Measurements from ENCODE around the gene ANKRD40. TPM values are rescaled to one million over a fixed set of nuclear protein-coding genes. Genes with fewer than 3 reads are reported as not detected.

ANKRD40 gene
- total RNA-seq, 1 donor from 2014 or later: 47.0 TPM

DNA sequence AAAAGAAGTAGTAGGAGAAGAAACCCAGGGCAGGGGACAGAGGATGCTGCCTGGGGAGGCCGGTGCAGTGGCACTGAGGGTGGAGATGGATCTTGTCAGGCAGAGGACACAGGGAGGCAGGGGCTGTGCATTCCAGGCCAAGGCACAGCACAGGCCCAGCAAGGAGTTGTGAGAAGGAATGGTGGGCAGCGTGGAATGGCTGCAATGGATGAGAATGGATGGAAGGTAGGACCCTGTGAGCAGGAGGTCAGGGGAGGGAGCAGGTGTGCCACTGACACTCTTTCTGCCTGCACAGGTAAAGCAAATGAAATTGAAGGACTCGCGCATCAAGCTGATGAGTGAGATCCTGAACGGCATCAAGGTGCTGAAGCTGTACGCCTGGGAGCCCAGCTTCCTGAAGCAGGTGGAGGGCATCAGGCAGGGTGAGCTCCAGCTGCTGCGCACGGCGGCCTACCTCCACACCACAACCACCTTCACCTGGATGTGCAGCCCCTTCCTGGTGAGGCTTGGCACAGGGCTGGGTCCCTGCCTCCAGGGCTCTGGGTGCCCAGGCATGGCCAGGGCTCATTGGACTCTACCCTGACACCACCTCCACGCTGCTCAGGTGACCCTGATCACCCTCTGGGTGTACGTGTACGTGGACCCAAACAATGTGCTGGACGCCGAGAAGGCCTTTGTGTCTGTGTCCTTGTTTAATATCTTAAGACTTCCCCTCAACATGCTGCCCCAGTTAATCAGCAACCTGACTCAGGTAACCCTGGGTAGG, 40.3 kb downstream of the ANKRD40 start:
- Mint-ChIP-seq H3K36me3 (ENCODE audit: low read depth) (no peaks in the 10 kb centered on the region), H3K27me3 (ENCODE audit: insufficient read depth) (peaks cover 2% of the 10 kb centered on the region), H3K4me3 (no peak overlapping the region), H3K9me3 (no peaks in the 10 kb centered on the region), H3K27ac (no peak overlapping the region), H3K4me1 (ENCODE audit: low read depth) (peaks cover 8% of the 10 kb centered on the region)
- intact Hi-C loops (cut with micrococcal nuclease): no loop called here
- DNase-seq (ENCODE audit: low spot score): no peak

DNA sequence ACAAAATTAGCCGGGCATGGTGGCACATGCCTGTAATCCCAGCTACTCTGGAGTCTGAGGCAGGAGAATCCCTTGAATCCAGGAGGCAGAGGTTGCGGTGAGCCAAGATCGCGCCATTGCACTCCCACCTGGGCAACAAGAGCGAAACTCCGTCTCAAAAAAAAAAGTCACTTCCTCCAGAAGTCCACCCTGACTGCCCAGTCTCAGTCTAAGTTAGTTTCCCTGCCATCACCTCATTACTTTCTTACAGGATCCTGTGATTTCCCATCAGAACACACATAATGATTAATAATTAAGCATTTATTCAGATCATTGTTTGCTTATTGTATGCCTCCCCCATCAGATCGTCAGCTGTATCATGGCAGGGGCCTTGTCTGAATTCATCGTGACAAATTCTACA, 41.4 kb downstream of the ANKRD40 start:
- intact Hi-C loops (cut with micrococcal nuclease): no loop called here
- DNase-seq (ENCODE audit: low spot score): no peak
- no peak overlapping the region for H3K4me3 Mint-ChIP-seq

DNA sequence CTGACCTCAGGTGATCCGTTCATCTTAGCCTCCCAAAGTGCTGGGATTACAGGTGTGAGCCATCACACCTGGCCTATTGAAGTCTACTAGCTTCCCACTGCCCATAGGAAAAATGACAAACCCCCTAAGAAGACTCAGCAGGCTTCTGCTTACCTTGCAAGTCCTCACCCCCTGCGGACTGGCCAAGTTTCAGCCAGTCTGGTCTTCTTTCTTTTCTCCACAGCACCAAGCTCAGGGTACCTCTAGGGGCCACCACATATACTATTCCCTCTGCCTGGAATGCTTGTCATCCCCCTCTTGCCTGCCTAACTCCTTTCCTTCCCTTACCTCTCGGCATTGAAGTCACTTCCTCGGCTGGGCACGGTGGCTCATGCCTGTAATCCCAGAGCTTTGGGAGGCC, 41.9 kb downstream of the ANKRD40 start:
- DNase-seq (ENCODE audit: low spot score): no peak
- Mint-ChIP-seq H3K36me3 (ENCODE audit: low read depth) (no peaks in the 10 kb centered on the region), H3K4me3 (no peak overlapping the region), H3K27ac (no peak overlapping the region), H3K9me3 (no peaks in the 10 kb centered on the region), H3K27me3 (ENCODE audit: insufficient read depth) (peaks cover 2% of the 10 kb centered on the region), H3K4me1 (ENCODE audit: low read depth) (peaks cover 23% of the 10 kb centered on the region)
- intact Hi-C loops (cut with micrococcal nuclease): no loop called here

More for the DNA sequence above, 41.4 kb downstream of the ANKRD40 start:
- Mint-ChIP-seq H3K9me3 (no peaks in the 10 kb centered on the region), H3K4me1 (ENCODE audit: low read depth) (peaks cover 18% of the 10 kb centered on the region), H3K36me3 (ENCODE audit: low read depth) (no peaks in the 10 kb centered on the region), H3K27ac (no peak overlapping the region), H3K27me3 (ENCODE audit: insufficient read depth) (peaks cover 2% of the 10 kb centered on the region)

GRCh38 chr17:50664788-50665458, 42.8 kb downstream of the ANKRD40 start:
- H3K4me1 Mint-ChIP-seq (ENCODE audit: low read depth): peaks cover 27% of the 10 kb centered on the region
- peaks cover 2% of the 10 kb centered on the region for H3K27me3 Mint-ChIP-seq (ENCODE audit: insufficient read depth)
- no peak overlapping the region for H3K27ac Mint-ChIP-seq
- DNase-seq (ENCODE audit: low spot score): no peak
- H3K4me3 Mint-ChIP-seq: no peak overlapping the region
- no peaks in the 10 kb centered on the region for H3K9me3 Mint-ChIP-seq
- H3K36me3 Mint-ChIP-seq (ENCODE audit: low read depth): no peaks in the 10 kb centered on the region
- intact Hi-C loops (cut with micrococcal nuclease): no loop called here

DNA sequence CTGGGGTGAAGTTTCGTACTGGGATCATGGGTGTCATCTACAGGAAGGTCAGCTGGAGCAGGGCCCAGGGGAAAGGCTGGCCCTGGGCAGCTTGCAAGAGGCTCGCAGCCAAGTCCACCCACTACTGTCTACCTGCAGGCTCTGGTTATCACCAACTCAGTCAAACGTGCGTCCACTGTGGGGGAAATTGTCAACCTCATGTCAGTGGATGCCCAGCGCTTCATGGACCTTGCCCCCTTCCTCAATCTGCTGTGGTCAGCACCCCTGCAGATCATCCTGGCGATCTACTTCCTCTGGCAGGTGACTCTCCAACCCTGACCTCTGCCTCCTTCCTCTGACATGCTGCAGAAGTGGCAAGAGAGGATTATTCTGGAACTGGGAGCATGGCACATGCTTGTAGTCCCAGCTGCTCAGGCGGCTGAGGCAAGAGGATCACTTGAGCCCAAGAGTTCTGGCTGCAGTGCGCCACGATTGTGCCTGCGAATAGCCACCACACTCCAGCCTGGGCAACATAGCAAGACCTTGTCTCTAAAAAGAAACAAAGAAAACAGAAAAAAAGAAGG, 43.8 kb downstream of the ANKRD40 start:
- no peaks in the 10 kb centered on the region for H3K9me3 Mint-ChIP-seq
- intact Hi-C loops (cut with micrococcal nuclease): no loop called here
- no peak for DNase-seq (ENCODE audit: low spot score)
- no peaks in the 10 kb centered on the region for H3K36me3 Mint-ChIP-seq (ENCODE audit: low read depth)
- no peak overlapping the region for H3K4me3 Mint-ChIP-seq
- H3K27me3 Mint-ChIP-seq (ENCODE audit: insufficient read depth): peaks cover 2% of the 10 kb centered on the region
- H3K4me1 Mint-ChIP-seq (ENCODE audit: low read depth): peaks cover 27% of the 10 kb centered on the region
- no peak overlapping the region for H3K27ac Mint-ChIP-seq

DNA sequence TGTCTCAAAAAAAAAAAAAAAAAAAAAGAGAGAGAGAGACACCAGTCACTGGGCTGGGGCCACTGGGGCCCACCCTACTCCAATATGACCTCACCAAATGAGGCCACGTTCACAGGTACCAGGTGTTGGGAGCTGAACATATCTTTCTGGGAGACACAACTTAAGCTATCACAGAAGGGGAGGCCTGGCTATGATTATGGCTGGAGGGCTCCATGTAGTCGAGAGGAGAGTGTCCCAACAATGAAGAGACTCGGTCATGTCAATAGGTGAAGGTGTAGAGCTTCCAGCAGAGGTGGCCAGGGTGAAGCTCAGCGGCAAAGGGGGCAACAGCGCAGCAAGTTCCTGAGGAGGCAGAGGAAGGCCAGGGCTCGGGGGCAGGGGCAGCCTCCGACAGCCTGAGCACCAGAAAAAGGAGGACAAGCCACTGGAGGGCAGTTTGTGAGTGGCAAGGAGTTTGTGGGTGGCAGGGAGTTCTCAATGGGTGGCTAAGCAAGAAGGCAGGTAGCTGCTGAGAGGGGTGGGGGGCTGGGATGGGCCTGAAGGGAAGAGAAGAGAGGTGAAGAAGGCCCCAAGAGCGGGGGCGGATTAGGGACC, 45.0 kb downstream of the ANKRD40 start:
- H3K36me3 Mint-ChIP-seq (ENCODE audit: low read depth): no peaks in the 10 kb centered on the region
- no peak for DNase-seq (ENCODE audit: low spot score)
- H3K9me3 Mint-ChIP-seq: no peaks in the 10 kb centered on the region
- H3K4me1 Mint-ChIP-seq (ENCODE audit: low read depth): peaks cover 27% of the 10 kb centered on the region
- intact Hi-C loops (cut with micrococcal nuclease): no loop called here
- no peak overlapping the region for H3K4me3 Mint-ChIP-seq
- peaks cover 2% of the 10 kb centered on the region for H3K27me3 Mint-ChIP-seq (ENCODE audit: insufficient read depth)
- peak overlapping the region; percentile 38 for H3K27ac Mint-ChIP-seq

DNA sequence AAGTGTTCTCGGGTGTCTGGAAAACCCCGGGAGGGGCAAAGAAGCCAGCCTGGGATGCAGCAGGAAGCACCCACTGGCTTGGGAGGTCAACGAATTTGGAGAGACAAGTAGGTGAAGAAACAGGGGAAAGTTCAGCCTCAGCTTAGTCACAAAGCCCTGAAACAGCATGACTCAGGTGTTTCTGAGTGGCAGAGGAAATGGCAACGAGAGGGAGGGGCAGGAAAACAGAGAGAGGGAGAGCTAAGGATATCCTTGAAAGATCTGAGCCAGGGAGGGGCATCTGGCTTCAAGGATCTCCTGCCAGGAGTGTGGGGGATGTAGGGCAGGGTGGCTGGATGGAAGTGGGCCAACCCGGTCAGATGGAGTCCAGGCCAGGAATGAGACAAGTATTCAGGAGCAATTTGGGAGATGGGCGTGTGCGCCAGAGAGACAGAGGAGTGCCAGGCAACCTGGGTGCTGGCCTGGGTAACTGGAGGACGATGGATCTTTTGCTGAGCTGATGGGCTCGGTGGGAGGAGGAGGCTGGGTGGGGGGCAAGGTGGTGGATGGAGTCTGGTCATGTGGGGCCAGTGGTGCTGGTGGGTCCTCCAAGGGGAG, 45.8 kb downstream of the ANKRD40 start:
- DNase-seq (ENCODE audit: low spot score): peak; percentile 23
- Mint-ChIP-seq H3K4me1 (ENCODE audit: low read depth) (peaks cover 27% of the 10 kb centered on the region), H3K27me3 (ENCODE audit: insufficient read depth) (peaks cover 6% of the 10 kb centered on the region), H3K4me3 (no peak overlapping the region), H3K9me3 (no peaks in the 10 kb centered on the region), H3K27ac (peak overlapping the region; percentile 70), H3K36me3 (ENCODE audit: low read depth) (no peaks in the 10 kb centered on the region)
- intact Hi-C loops (cut with micrococcal nuclease): no loop called here

- no peaks in the 10 kb centered on the region for H3K9me3 Mint-ChIP-seq
- no peaks in the 10 kb centered on the region for H3K36me3 Mint-ChIP-seq (ENCODE audit: low read depth)
- H3K4me1 Mint-ChIP-seq (ENCODE audit: low read depth): peaks cover 27% of the 10 kb centered on the region
- DNase-seq (ENCODE audit: low spot score): no peak
- intact Hi-C loops (cut with micrococcal nuclease): no loop called here
- peak overlapping the region; percentile 70 for H3K27ac Mint-ChIP-seq
- H3K4me3 Mint-ChIP-seq: no peak overlapping the region
- H3K27me3 Mint-ChIP-seq (ENCODE audit: insufficient read depth): peaks cover 6% of the 10 kb centered on the region
These were observed 46.4 kb downstream of the ANKRD40 start for GRCh38 chr17:50661348-50661747.

DNA sequence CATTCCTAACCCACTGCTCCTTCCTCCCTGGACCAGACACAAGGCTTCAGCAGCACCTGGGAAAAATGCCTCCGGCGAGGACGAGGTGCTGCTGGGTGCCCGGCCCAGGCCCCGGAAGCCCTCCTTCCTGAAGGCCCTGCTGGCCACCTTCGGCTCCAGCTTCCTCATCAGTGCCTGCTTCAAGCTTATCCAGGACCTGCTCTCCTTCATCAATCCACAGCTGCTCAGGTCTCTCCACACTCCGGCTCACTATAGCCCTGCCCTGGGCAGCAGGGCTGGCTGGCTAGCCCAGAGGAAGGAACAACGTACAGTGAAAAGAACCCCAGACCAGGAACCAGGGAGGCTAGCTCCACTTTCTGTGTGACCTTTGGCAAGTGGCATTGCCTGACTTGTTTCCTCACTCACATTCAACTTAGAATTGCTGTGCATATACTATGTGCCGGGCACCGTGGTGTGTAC, 46.8 kb downstream of the ANKRD40 start:
- H3K4me3 Mint-ChIP-seq: no peak overlapping the region

GRCh38 chr17:50660042-50660886, 47.5 kb downstream of the ANKRD40 start:
- DNase-seq (ENCODE audit: low spot score): no peak
- Mint-ChIP-seq H3K27ac (no peak overlapping the region), H3K4me1 (ENCODE audit: low read depth) (peaks cover 27% of the 10 kb centered on the region), H3K4me3 (no peak overlapping the region), H3K27me3 (ENCODE audit: insufficient read depth) (peaks cover 6% of the 10 kb centered on the region), H3K9me3 (no peaks in the 10 kb centered on the region), H3K36me3 (ENCODE audit: low read depth) (no peaks in the 10 kb centered on the region)
- intact Hi-C loops (cut with micrococcal nuclease): no loop called here

More for the DNA sequence above, 46.8 kb downstream of the ANKRD40 start:
- intact Hi-C loops (cut with micrococcal nuclease): no loop called here
- Mint-ChIP-seq H3K36me3 (ENCODE audit: low read depth) (no peaks in the 10 kb centered on the region), H3K4me1 (ENCODE audit: low read depth) (peaks cover 27% of the 10 kb centered on the region), H3K27me3 (ENCODE audit: insufficient read depth) (peaks cover 6% of the 10 kb centered on the region), H3K27ac (no peak overlapping the region), H3K9me3 (no peaks in the 10 kb centered on the region)
- no peak for DNase-seq (ENCODE audit: low spot score)

- intact Hi-C loops (cut with micrococcal nuclease): no loop called here
- Mint-ChIP-seq H3K27ac (peak overlapping the region; percentile 4), H3K36me3 (ENCODE audit: low read depth) (no peaks in the 10 kb centered on the region), H3K27me3 (ENCODE audit: insufficient read depth) (peaks cover 6% of the 10 kb centered on the region), H3K9me3 (no peaks in the 10 kb centered on the region), H3K4me1 (ENCODE audit: low read depth) (peaks cover 27% of the 10 kb centered on the region), H3K4me3 (no peak overlapping the region)
- DNase-seq (ENCODE audit: low spot score): no peak
These were observed 48.5 kb downstream of the ANKRD40 start for GRCh38 chr17:50659179-50659578.

DNA sequence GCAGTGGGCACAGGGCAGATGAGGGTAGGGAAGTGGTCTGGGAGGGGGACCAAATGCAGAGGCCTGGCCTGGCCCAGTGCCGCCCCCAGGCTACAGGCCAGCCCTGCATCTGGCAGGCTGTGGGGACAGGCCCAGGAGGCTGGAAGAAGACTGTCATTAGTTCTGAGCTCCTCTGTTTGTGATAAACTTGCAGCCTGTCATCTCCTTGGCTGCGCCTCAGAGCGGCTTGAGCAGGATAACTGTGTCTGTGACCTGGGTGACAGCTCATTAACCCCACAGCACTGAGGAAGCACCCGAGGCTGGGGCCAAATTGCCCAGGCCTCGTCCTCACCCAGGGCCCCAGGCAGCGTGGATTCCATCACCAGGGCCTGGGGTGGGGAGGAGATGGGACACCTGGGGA, 49.1 kb downstream of the ANKRD40 start:
- Mint-ChIP-seq H3K27ac (no peak overlapping the region), H3K36me3 (ENCODE audit: low read depth) (no peaks in the 10 kb centered on the region), H3K9me3 (no peaks in the 10 kb centered on the region), H3K27me3 (ENCODE audit: insufficient read depth) (peaks cover 8% of the 10 kb centered on the region), H3K4me1 (ENCODE audit: low read depth) (peaks cover 27% of the 10 kb centered on the region), H3K4me3 (no peak overlapping the region)
- no peak for DNase-seq (ENCODE audit: low spot score)
- intact Hi-C loops (cut with micrococcal nuclease): no loop called here
